Adrenal gland (tissue), 12 donors: Measurements from ENCODE around the gene CD59. TPM values are rescaled to one million over a fixed set of nuclear protein-coding genes. Genes with fewer than 3 reads are reported as not detected.

Source experiments
- DNase-seq, 7 donors: peaks; one replicate each; pipeline ENCODE4 v3.0.0-alpha.2; 2019 to 2020
- H3K27ac ChIP-seq, 5 donors: fragments of 200-600 bp; sonication (generic) in 4 of 5; 1 replicate in 3 of 5; 2 replicates in 2 of 5; pipeline versions ENCODE4 v1.5.1 to v1.8.0; 2016 to 2020; ENCODE audit warnings: mild to moderate bottlenecking in 1 of 5
- H3K27me3 ChIP-seq: fragments of 200-600 bp; 2 replicates; pipeline ENCODE4 v1.8.0; 2021
- H3K36me3 ChIP-seq, 2 donors: fragments of 200-600 bp; replicated peaks in 1 of 2; 1 replicate in 1 of 2; 2 replicates in 1 of 2; pipeline versions ENCODE4 v1.5.1 to v1.8.0; 2018 to 2022
- H3K4me1 ChIP-seq, 2 donors: fragments of 200-600 bp; replicated peaks in 1 of 2; 1 replicate in 1 of 2; 2 replicates in 1 of 2; pipeline versions ENCODE4 v1.5.1 to v1.8.0; 2018 to 2021
- H3K4me3 ChIP-seq, 4 donors: fragments of 200-600 bp; sonication (generic) in 3 of 4; one replicate each; pipeline ENCODE4 v1.5.1; 2016 to 2018
- H3K9me3 ChIP-seq, 3 donors: fragments of 200-600 bp; sonication (generic) in 1 of 3; replicated peaks in 1 of 3; 1 replicate in 2 of 3; 2 replicates in 1 of 3; pipeline versions ENCODE4 v1.5.1 to v1.8.0; 2016 to 2021
- CTCF ChIP-seq, 6 experiments: fragments of 450-650 bp in 4 of 6; fragments of 200-600 bp in 2 of 6; sonication (generic) in 1 of 6; IDR thresholded peaks; 1 replicate in 5 of 6; 2 replicates in 1 of 6; pipeline versions ENCODE4 v1.5.1 to v1.8.0; 2016 to 2021; ENCODE audit warnings: antibody characterized with exemption in 6 of 6, mild to moderate bottlenecking in 2 of 6, moderate library complexity in 1 of 6
- POLR2A ChIP-seq, 2 donors: fragments of 450-650 bp; IDR thresholded peaks; one replicate each; pipeline ENCODE4 v1.6.1; 2017; ENCODE audit warnings: antibody characterized with exemption in 2 of 2, mild to moderate bottlenecking in 2 of 2, moderate library complexity in 1 of 2
- WGBS, 4 donors: extraction: QIAGEN DNeasy Blood & Tissue Kit in 2 of 4; methylation state at CpG; one replicate each; pipeline versions ENCODE4 v1.1.5 to v1.1.7; 2013 to 2017; 5-methylcytosine and 5-hydroxymethylcytosine counted together
- intact Hi-C, 2 donors: fragments of 100-400 bp; cut with DNase I; formaldehyde crosslinking; loops; one replicate each; pipeline versions ENCODE4 v1.14.1 to v1.15.0; 2022 to 2023
- polyA plus RNA-seq, 3 donors: library from polyadenylated mRNA; stranded (reverse); fragments of 200-250 nt in 2 of 3; fragments of 350-450 nt in 1 of 3; fragmentation: Illumina TruSeq in 1 of 3; extraction: RNeasy Lipid Tissue Mini Kit (QIAGEN cat#74804) in 1 of 3; gene quantifications; one replicate each; pipeline ENCODE4 v1.2.3, GENCODE V29; 2013 to 2014
- total RNA-seq, 9 donors: library from RNA; depleted of rRNA in 4 of 9; stranded (reverse); fragments of >200 nt in 4 of 9; fragments of 120-200 nt in 1 of 9; fragmentation: NEBNext Ultra II Directional in 1 of 9; extraction: Animal tissue kit (Norgen Biotek cat#: 25700) in 1 of 9; gene quantifications; one replicate each; pipeline versions ENCODE4 v1.1.0 to v1.2.4, GENCODE V29; 2013 to 2023
- donor health status: healthy with polysubstance abuse.
- donor health status: Bipolar disorder and iron deficiency.
- donor health status: DM: yes; HTN: yes; CAD: no.
- donor health status: DM: no; HTN: no; CAD: no.
- donor health status: DM: no; HTN: no; CAD: no.
- donor health status: DM: yes; HTN: yes; CAD: no.

The CD59 gene
- total and polyA plus RNA-seq, 12 donors, result 59.5 to 562 (median 405) TPM

DNA sequence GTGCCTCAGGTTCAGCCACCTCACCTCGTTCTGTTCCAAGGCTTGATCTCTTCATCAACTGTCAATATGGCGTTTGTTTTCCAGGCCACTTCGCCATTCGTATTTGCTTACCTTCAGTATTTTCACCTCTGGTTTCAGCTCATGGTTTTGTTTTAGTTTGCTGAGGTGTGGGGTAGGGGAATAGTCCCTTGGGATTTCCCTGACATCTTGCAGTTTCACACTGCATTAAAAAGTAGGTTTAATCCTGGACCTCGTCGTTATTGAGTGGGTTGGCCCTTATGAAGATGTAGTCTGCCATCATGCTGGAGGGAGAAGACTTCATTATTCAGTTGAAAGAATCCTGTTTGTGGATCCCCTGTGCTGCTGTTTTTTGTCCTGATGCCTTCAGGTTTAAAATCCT lies 81.6 kb downstream of the CD59 start:
- no peak for DNase-seq
- TF ChIP-seq CTCF (IDR thresholded peaks at IDR 0.05), result no peak
- no peak for TF ChIP-seq POLR2A (IDR thresholded peaks at IDR 0.05)
- no peaks in the 10 kb centered on the region for H3K4me1 ChIP-seq
- H3K27me3 ChIP-seq, result no peaks in the 10 kb centered on the region
- WGBS, 4 donors, result 87 to 92% (median 89%) methylated on average over 6 of the region's 6 CpGs
- no peaks in the 10 kb centered on the region for H3K9me3 ChIP-seq
- intact Hi-C loops, result no loop called here
- no peak overlapping the region for H3K4me3 ChIP-seq
- no peaks in the 10 kb centered on the region for H3K36me3 ChIP-seq
- no peak overlapping the region for H3K27ac ChIP-seq

Other genes with a start within 250 kb of the CD59 start
- under 1 TPM in 1 of 9 donors, not detected in 8; 0.22 TPM for gene C11orf91, start 35.6 kb downstream of the CD59 start, total RNA-seq
- gene C11orf91, start 35.6 kb downstream of the CD59 start, polyA plus RNA-seq, result under 1 TPM in 1 of 3 donors, not detected in 2; 0.27 TPM
- gene FBXO3, start 38.1 kb upstream of the CD59 start, total RNA-seq, result 10 to 100 TPM; 25.0 to 59.2 (median 42.1) TPM
- gene FBXO3, start 38.1 kb upstream of the CD59 start, polyA plus RNA-seq, result 10 to 100 TPM; 20.7 to 54.7 (median 21.6) TPM
- gene LMO2, start 155.7 kb upstream of the CD59 start, total RNA-seq, result 10 to 100 TPM; 12.4 to 40.8 (median 29.4) TPM
- gene LMO2, start 155.7 kb upstream of the CD59 start, polyA plus RNA-seq, result 10 to 100 TPM; 14.4 to 38.1 (median 32.7) TPM